AG04449 (cell line): ENCODE data around the gene CAMTA1.

Experiments
- CTCF ChIA-PET: fragments of 350-600 bp; formaldehyde crosslinking; extraction: SDS; loops from one replicate; lab custom pipeline; 2021; ENCODE audit warnings: antibody characterized with exemption; lab: Yijun Ruan, JAX
- POLR2A ChIA-PET: fragments of 400-600, 350-600 bp; formaldehyde crosslinking; extraction: SDS; loops from one replicate; lab custom pipeline; 2020; ENCODE audit warnings: antibody characterized with exemption, inconsistent platforms; lab: Yijun Ruan, JAX
- DNase-seq: peaks from one replicate; pipeline ENCODE4 v3.0.0-alpha.2; 2010; ENCODE audit warnings: low read depth, low spot score
- H3K4me3 ChIP-seq: 2 replicates; pipeline ENCODE4 v1.5.1; 2011; ENCODE audit warnings: low read depth, mild to moderate bottlenecking, control low read depth, low read length
- CTCF ChIP-seq: IDR thresholded peaks from one replicate; pipeline ENCODE4 v1.5.1; 2011; ENCODE audit warnings: mild to moderate bottlenecking, moderate library complexity, low read length, control low read depth, inconsistent platforms; ENCODE audit not compliant: insufficient read depth; ENCODE audit errors: missing control alignments

CAMTA1 gene

GRCh38 chr1:6963912-6964307 lies 178.7 kb downstream of the CAMTA1 start:
- H3K4me3 ChIP-seq, result no peak overlapping the region
- no peak for DNase-seq
- ChIA-PET CTCF (no interaction called here), POLR2A (no interaction called here)
- no peak for TF ChIP-seq CTCF

GRCh38 chr1:6965083-6965934 lies 180.1 kb downstream of the CAMTA1 start:
- no peak overlapping the region for H3K4me3 ChIP-seq
- TF ChIP-seq CTCF, result no peak
- CTCF ChIA-PET, result no interaction called here

GRCh38 chr1:6965935-6966241 lies 180.6 kb downstream of the CAMTA1 start:
- TF ChIP-seq CTCF, result no peak
- ChIA-PET CTCF (no interaction called here), POLR2A (no interaction called here)
- no peak for DNase-seq
- no peak overlapping the region for H3K4me3 ChIP-seq

More at GRCh38 chr1:6965083-6965934, 180.1 kb downstream of the CAMTA1 start:
- POLR2A ChIA-PET, result no interaction called here
- DNase-seq, result no peak

DNA sequence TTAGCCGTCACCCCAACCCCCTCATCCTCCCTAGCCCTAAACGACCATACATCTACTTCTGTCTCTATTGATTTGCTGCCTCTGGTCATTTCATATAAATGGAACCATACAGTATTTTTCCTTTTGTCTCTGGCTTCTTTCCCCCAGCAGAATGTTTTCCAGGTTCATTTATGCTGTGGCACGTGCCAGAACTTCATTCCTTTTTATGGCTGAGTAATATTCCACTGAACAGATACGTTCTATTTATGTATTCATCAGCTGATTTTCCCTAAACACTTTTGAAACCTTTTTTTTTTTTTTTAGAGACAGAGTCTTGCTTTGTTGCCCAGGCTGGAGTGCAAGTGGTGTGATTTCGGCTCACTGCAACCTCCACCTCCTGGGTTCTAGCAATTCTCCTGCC lies 181.1 kb downstream of the CAMTA1 start:
- ChIA-PET CTCF (no interaction called here), POLR2A (no interaction called here)
- TF ChIP-seq CTCF, result no peak
- H3K4me3 ChIP-seq, result no peak overlapping the region
- no peak for DNase-seq

DNA sequence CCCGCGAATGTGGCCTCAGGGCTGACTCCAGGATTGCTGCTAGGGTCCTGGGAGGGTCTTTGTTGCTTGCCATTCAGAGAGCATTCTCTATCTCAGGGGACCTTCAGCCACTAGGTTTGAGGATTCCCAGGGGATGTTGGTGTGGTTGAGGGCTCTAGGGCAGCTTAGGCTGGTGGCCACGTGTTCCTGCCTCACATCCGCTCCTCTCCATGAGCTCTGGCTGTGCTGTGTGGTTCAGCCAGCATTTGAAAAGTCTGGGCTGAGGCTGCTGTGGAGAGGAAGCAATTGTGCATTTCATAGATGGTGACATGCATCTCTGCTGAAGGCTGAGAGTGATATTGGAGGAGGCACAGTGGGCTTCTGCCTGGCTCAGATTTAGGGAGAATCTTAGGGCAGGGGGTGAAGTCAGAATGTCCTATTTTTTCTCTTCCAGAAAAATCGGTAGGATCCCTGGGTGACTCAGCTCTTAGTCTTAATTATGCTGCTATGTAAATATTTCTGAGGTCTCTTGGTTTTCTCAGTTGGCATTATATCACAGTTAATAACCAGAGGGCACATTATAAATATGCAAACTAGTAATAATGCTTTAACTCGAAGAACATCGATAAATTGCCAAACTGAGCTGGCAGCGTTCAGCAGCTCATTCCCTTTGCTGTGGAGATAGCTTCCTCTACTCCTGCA lies 182.3 kb downstream of the CAMTA1 start:
- ChIA-PET CTCF (interaction anchor here (0.9 kb wide), 1 partner anchor 13 kb away, joined by 3 read pairs; no protein-coding TSS in a partner anchor), POLR2A (interaction anchor here (1.8 kb wide), 1 partner anchor 183 kb away, joined by 3 read pairs; the partner anchor contains the start of gene CAMTA1)
- H3K4me3 ChIP-seq, result no peak overlapping the region
- DNase-seq, result no peak
- no peak for TF ChIP-seq CTCF

- no peak for TF ChIP-seq CTCF
- no peak for DNase-seq
- ChIA-PET CTCF (interaction anchor here (1.2 kb wide), 1 partner anchor 73 kb away, joined by 3 read pairs; no protein-coding TSS in a partner anchor), POLR2A (interaction anchor here (1.8 kb wide), 1 partner anchor 184 kb away, joined by 3 read pairs; the partner anchor contains the start of gene CAMTA1)
- H3K4me3 ChIP-seq, result no peak overlapping the region
These were observed 183.9 kb downstream of the CAMTA1 start for GRCh38 chr1:6969106-6969505.
